Stimulated activated CD4-positive, alpha-beta T cell treated with anti-CD3 and anti-CD28 coated beads, Interleukin-1b, Interleukin-23, amount 100 ng/mL, for 4 hours (primary cell): ENCODE data around the gene SERPINA3.
"Not testable (repeated sequence)": the region's sequence is repeated elsewhere in the genome, so short reads cannot be mapped to it uniquely, and the experiment has no call there.

ENCODE experiments used
- DNase-seq, 2 donors: peaks; one replicate each; pipeline ENCODE4 v3.0.0-alpha.2; 2020; ENCODE audit warnings: low read depth in 2 of 2

SERPINA3 gene

DNA sequence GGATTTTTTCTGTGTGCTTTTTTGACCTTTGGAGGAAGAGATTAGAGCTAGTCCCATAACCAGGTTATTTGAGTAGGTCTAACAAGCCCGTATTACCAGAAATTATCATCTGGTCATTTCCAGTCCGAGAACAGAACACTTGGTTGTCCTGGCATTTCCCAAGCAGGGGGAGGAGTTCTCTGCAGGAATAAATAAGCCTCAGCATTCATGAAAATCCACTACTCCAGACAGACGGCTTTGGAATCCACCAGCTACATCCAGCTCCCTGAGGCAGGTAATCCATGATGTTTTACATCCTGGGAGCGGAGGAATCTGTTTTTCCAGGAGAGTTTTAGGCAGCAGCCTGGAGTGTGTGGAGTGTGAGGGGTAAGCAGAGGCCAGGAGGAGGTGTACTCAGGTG lies at the start of gene SERPINA3:
TSS of gene SERPINA3 (plus strand) at position 218 of the 400 bp plus-strand sequence. CDS start 2,051 bp downstream, outside the sequence.
- DNase-seq, result no peak

DNA sequence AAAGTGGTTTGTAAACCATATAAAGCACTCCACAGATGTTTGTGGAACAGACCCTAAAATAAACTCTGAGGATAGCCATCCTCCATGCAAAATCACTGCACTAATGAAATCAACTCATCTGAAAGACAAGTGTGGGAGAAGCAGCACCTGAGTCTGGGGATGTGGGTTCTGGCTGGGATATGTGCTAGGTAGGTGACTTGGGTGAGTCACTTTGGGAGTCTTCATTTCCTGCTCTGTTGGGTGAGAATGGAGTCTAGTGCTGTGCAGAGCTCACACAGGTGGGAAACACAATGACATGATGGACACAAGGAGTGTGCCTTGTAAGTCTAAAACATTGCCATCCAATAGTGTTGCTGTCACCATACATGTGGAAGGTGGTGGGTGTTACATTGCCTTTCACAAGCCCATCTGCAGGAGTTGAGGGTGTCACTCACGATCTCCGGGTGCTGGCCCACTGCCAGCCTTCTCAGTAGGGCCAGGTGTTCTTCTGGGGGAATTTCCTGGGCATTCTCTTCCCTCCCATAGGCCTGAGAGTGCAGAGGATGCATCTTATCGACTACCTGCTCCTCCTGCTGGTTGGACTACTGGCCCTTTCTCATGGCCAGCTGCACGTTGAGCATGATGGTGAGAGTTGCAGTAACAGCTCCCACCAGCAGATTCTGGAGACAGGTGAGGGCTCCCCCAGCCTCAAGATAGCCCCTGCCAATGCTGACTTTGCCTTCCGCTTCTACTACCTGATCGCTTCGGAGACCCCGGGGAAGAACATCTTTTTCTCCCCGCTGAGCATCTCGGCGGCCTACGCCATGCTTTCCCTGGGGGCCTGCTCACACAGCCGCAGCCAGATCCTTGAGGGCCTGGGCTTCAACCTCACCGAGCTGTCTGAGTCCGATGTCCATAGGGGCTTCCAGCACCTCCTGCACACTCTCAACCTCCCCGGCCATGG lies 49.0 kb upstream of the SERPINA3 start:
- DNase-seq, result no peak

DNA sequence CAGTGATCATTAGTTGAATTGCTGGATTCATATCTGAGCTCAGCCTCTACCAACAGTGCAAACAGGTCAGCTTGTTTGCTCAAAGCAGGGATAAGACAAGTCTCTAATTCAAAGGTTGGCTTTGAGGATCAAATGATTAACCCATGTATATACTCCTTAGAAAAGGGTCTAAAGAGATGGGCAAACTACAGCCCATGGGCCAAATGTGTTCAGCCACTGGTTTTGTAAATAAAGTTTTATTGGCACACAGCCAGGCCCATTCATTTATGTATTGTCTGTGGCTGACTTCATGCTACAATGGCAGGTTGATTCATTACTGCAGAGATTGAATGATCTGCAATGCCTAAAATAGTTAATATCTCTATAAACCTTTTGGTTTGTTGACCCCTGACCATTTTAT lies 47.8 kb upstream of the SERPINA3 start:
- DNase-seq, result no peak

DNA sequence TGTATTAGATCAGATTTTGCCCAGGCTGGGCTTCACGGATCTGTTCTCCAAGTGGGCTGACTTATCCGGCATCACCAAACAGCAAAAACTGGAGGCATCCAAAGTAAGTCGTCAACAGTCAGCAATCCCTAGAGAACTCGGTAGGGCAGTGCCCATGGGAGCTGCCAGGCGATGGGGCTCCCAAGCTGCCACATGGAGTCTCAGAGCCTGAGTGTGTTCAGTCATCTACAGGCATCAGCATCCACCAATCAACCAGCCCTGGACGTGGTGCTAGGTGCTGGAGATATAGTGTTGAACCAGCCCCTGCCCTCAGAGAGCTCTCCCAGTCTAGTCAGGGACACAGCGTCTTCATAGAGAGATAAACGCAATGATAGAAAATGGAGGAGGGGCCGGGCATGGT lies 44.0 kb upstream of the SERPINA3 start:
- DNase-seq, result no peak

DNA sequence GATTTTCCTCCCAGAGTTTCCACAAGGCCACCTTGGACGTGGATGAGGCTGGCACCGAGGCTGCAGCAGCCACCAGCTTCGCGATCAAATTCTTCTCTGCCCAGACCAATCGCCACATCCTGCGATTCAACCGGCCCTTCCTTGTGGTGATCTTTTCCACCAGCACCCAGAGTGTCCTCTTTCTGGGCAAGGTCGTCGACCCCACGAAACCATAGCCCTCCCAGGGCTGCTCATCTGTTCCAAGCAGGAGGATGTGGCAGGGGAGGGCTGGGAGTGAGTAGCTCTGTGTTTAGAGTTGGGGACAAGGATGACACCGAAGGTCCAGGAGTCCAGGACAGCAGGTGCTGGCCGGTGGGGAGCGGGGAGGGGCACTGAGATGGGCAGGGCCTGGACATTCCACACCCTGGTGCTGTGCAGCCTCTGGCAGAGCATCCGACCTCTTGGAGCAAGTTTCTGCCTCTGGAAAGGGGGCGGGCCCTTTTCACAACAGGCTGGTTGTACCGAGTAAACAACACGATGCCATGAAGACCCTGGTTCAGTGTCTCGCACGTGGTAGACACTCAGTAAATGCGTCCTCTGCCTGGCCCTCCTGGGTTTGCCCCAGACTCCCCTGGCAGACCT lies 42.7 kb upstream of the SERPINA3 start:
- no peak for DNase-seq

DNA sequence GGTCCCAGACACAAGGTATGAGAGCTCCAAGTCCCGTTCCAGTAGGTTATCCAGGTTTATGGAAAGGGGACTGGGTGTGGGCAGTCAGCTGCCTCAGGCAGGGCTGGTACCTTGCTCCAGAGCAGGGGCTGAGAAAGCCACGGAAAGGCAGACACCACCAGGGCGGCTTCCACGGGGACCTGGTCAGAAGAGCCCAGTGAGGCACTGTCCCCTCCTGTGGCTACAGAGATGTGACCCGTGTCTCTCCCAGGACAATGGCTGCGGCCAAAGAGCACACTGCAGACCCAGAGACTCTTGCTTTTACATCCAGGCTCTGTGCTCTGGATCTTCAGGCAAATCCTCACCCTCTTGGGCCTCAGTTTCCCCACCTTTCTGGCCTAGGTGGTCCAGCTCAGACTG lies 42.2 kb upstream of the SERPINA3 start:
- no peak for DNase-seq

DNA sequence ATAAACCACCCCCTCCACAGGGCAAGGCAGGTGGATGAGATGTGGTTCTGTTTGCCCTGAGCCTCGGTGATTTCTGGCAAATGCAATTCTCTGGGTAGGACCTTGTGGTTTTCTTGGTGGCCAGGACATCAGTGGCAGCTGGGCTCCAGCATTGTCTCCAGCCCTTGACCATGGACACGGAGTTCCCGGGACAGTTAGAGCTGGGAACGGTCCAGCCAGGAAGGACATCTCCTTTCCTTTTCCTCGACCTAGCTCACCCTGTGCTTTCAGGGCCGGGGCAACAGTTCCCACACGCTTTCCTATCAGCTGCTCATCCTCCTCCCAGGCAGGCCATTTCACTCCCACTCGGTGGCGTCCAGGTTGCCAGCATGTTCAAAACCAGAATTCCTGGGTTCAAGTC lies 41.8 kb upstream of the SERPINA3 start:
- DNase-seq, result no peak

DNA sequence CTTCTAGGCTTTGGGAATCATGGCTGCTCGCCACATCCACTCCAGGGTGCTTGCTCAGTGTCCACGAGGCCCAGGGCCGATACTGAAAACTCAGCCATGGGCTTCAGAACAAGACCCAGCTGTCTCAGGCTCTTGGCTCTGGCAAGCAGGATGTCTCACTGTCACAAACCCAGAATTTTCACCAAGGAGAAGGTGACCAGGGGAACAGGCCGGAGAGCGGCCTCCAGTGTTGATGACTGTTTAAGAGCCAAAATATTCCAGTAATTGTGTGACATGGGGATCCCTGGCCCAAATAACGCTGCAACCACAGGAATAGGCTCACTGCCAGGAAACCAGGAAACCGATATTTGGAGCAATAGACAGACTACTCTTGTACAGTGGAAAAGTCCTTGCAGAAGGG lies 40.8 kb upstream of the SERPINA3 start:
- no peak for DNase-seq

DNA sequence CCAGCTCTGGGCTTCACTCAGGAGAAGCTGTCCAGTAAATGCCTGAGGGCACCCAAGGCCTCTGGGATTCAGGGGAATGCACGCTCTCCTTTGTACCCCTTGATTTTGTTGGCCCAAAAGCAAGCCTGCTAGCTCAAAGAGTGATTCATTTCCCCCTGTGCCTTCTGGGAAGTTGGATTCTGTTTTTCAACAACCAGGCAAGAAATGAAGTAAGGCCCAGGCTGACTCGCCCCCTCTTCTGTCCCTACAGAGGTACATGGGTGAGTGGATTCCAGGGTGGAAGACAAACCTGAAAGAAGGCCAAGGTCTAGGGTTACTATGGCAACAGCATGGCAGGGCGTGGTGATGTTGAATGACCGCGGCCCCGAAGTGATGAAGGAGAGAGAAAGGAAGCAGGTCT lies 40.2 kb upstream of the SERPINA3 start:
- no peak for DNase-seq

DNA sequence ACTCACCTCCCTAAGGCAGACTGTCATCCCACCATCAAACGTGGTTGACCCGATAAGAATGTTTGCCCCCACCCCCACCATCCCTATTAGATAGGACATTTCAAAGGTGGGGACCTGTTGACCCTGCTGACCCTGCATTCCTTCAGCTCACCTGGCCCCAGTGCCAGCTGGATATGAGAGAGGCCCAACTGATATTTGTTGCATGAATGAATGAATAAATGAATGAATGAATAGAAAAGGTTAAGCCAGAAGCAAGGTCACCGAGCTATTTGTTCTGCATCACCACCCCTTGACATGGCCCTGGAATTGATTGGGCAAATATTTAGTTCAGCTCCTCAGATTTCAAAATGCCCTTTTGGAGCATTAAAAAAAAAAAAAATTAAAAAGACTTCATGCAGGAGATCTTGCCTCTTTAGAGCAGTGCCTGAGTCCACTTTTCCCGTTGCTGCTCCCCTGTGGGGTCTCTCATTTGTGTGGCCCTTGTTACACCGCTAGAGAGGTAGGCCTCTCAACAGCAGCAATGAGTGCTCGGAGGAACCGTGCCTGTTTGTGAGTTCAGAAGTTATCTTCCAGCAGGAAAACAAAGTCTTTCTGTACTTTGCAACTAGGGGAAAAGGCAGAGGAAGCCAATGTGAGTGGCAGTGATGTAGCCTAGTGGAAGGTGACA lies 39.4 kb upstream of the SERPINA3 start:
- DNase-seq, result no peak

DNA sequence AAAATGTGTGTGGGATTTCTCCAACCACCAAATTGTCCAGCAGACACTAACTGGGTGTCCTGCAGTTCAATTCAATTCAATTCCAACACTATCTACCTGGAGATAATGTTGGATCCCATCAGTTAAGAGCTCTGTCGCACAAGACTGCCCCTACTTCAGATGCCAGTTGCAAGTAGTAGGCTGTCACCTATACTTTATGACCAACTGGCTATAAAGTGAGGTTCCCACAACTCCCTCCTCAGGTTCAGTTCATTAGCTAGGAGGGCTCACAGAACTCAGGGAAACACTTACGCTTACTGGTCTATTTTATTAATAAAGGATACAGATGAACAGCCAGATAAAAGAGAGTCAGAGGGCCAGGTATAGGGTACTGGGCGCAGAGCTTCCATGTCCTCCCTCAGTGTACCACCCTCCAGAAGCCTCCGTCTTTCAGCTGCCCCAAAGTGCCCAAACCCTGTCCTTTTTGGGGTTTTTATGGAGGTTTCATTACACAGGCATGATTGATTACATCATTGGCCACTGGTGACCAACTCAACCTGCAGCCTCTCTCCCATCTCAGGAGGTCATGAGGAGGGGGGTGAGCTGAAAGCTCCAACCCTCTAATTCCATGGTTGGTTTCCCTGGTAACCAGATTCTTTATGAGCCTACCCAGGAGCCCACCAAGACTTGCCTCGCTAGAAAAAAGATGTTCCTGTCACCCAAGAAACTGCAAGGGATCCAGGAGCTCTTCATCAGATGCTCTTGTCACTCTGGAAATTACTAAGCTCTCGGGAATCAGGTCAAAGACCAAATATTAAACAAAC lies 38.5 kb upstream of the SERPINA3 start:
- DNase-seq, result no peak

DNA sequence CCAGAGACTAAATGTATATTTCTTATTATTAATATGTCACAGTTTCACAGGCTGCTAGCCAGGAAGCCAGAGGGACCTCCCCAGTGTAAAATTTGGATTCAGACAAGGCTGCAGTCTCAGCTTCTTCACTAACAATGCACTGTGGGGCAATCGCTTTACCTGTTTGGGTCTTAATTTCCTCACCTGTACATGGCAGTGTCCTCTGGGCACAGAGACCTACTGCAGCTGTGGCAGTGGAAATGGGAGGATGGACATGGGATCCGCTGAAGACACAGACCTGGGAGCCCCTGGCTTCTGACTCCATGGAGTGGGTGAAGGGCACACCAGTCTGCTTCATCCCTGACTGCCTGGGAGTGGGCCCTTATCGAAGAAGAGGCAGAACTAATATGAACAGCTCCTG lies 37.9 kb upstream of the SERPINA3 start:
- DNase-seq, result no peak

DNA sequence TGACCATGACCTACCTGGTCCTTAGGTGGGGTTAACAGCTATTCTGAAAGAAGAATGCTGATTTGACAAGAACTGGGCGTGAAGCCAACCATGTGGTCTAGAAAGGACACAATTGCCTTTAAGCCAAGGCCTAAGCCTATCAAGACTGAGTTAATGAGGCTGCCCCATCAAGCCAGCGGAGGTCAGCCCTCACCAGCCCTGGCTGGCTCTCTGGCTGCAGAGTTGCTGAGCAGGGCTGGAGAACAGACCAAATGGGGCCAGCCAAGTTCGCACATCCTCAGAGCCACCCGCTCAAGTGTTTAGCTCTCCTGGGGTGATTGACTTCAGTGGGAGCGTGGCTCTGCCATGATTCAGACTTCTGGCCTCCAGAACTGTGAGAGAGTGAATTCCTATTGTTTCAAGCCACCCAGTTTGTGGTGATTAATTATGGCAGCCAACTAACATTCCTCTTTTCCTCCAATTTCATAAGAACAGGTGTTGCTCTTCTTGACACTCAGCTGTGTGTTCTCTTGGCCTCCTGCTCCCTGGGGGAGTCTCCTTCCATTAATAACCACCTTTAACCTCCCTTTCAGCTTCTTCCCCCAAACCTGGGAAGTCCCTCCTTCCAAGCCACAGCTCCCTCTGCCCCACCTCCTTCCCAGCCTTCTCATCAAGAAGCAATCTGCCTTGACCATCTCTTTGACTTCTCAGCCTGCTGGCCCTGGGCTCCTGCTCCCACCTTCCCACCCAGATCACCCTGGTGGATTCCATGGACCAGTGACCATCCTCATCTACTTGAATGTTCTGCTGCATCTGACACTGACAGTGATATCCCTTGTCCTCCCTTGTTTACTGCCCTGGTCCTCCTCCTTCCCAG lies 36.2 kb upstream of the SERPINA3 start:
- no peak for DNase-seq

DNA sequence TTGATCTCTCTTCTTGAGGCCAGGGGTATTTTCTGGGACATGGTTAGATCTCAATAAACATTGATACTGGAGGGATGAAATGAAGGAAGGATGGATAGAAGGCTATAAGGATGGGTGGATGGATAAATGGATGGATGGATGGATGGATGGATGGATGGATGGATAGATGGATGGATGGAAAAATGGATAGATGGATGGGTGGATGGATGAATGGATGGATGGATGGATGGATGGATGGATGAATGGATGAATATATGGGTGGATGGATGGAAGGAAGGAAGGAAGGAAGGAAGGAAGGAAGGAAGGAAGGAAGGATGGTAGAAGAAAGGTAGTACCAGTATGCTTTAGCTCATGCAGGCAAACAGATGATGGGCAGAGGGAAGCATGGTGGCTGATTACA lies 34.7 kb upstream of the SERPINA3 start:
- DNase-seq, result not testable (repeated sequence)

DNA sequence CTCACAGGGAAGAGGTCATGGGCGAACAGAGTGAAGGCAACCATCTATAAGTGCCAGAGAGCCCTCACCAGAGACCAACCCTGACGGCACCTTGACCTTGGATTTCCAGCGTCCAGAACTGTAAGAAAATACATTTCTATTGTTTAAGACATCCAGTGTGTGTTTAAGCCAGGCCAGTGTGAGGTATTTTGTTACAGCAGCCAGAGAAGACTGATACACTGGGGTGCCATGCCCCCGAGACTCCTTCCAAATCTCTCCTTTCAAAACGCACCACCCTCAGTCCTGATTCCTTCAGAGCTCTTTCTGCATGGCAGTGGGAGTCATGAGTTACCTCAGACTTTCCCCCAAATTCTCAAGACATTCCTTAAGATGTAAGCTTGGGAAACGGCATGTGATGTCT lies 33.5 kb upstream of the SERPINA3 start:
- DNase-seq, result no peak

DNA sequence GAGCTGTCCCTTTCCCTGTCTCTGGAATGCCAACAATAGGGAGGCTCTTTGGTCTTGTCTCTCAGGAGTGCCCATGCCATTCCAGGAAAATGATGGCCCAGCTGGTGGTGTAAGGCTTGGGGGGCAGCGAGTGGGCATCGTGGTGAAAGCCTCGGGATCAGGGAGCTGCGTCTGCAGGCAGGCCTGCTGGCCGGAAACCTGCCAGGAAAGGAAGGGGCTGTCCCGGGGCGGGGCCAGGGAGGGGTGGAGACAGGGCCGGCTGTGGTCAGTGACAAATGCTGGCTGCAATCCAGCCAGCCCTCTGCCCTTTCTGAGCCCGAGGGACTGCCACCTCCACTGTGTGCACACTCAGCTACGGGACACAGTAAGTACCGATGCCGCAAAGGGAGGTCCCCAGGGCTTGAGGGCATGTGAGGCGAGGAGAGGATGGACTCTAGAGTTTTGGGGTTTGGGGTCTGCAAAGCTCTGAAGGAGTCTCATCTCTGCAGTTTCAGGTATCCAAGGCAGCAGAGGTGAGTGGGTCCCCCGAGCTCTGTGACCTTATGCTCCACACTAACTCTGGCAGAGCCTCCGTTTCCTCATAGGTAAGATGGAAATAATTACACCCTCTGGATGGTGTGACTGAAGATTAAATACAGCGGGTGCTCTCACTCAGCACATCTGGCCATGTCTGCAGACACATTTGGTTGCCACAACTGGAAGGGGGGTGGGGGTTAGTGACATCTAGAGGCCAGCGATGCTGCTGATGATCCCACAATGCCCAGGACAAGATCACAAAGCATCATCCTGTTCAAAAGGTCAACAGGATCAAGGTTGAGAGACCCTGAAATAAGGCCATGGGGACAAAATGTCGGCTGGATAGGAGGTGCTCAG lies 30.8 kb upstream of the SERPINA3 start, which contains the start of gene SERPINA5:
TSS of gene SERPINA5 (plus strand) at position 300 of the 873 bp plus-strand sequence. CDS start 5,937 bp downstream, outside the sequence.
- DNase-seq, result no peak

DNA sequence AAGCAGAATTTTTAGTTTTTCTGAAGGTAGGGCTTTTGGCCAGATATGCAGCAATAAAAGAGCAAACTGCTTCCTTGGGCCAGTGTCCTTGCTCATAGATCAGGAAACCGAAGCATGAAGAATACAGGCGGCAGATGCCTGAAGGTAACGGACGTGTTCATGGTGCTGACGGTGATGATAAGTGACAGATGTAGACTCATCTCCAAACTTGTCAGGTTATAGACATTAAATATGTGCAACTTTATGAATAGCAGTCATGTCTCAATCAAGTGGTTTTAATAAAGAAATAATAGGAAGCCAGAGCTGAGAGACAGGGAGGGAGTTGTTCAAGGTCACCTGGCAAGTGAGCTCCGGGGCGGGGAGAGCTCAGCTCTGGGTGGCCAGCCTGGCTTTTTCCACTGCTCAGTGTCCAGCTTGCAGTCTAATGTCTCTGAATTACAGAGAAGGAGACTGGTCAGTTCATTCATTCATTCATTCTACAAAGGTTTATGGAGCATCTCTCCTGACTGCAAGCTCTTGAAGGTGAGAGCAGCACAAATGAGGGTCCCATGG lies 29.9 kb upstream of the SERPINA3 start:
- no peak for DNase-seq

DNA sequence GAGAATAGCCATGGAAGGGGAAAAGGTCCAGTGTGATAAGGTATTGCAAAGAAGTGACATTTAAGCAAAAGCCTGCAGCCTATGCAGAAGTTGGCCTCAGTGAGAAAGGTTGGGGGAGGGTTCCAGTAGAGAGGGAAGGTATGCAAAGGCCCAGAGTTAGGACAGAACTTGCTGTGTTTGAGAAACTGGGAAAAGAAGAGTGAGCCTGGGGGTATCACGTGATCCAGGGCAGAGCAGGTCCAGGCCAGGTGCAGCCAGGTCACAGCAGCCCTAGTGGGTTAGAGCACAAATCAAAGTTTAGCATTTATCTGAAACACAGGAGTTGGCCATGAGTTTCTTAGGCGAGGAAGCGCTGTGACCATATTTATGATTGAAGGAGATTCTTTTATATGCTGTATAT lies 29.3 kb upstream of the SERPINA3 start:
- DNase-seq, result no peak

DNA sequence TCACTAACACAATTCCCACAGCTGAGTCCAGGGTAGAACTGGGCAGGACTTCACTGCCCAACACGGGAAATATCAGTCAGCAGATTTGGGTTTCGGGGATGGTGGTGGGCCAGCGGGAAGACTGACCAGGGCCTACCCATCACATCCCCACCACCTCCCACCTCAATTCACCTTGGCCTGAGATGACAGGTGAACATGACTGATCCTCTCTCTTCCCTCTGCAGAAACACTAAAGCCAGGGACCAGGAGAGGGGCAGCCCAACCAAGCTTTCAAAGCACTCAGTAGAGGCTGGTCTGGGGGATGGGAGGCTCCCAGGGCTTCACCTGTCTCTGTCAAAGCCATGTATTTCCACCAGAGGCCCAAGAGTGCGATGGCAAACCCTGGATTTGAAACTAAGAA lies 28.6 kb upstream of the SERPINA3 start:
- DNase-seq, result no peak
